Liver (tissue), 3 donors: ENCODE data around the gene KRTAP4-2.

Source experiments
- ATF3 ChIP-seq: IDR thresholded peaks from 2 replicates; pipeline ENCODE4 v1.6.1; 2016; ENCODE audit warnings: antibody characterized with exemption
- CTCF ChIP-seq: fragments of 150-350 bp; IDR thresholded peaks from 2 replicates; pipeline ENCODE4 v1.5.1; 2017; ENCODE audit warnings: improper control_type of control experiment, low read depth, low read length; ENCODE audit not compliant: missing input control
- JUND ChIP-seq, 2 donors: IDR thresholded peaks; 2 replicates each; pipeline ENCODE4 v1.6.1; 2016; ENCODE audit warnings: antibody characterized with exemption in 2 of 2
- MAX ChIP-seq: IDR thresholded peaks from 2 replicates; pipeline ENCODE4 v1.6.1; 2016; ENCODE audit warnings: antibody characterized with exemption
- RAD21 ChIP-seq, 2 donors: IDR thresholded peaks; 2 replicates each; pipeline ENCODE4 v1.6.1; 2016; ENCODE audit warnings: antibody characterized with exemption in 2 of 2, mild to moderate bottlenecking in 2 of 2
- TAF1 ChIP-seq: conservative IDR thresholded peaks from 2 replicates; pipeline ENCODE4 v1.6.1; 2016; ENCODE audit warnings: antibody characterized with exemption, mild to moderate bottlenecking
- YY1 ChIP-seq: IDR thresholded peaks from 2 replicates; pipeline ENCODE4 v1.6.1; 2016; ENCODE audit warnings: antibody characterized with exemption, mild to moderate bottlenecking
- donor health status: healthy.
- donor health status: healthy.

GRCh38 chr17:41211845-41212466, 33.9 kb upstream of the KRTAP4-2 start:
- TF ChIP-seq CTCF, result no peak
- TF ChIP-seq YY1, result no peak
- TF ChIP-seq JUND (IDR thresholded peaks at IDR 0.05), result no peak
- TF ChIP-seq RAD21 (IDR thresholded peaks at IDR 0.05), result no peak
- no peak for TF ChIP-seq ATF3
- TF ChIP-seq MAX, result no peak
- no peak for TF ChIP-seq TAF1
